ENCODE results near the gene MAPK8IP3.

MAPK8IP3 gene

DNA sequence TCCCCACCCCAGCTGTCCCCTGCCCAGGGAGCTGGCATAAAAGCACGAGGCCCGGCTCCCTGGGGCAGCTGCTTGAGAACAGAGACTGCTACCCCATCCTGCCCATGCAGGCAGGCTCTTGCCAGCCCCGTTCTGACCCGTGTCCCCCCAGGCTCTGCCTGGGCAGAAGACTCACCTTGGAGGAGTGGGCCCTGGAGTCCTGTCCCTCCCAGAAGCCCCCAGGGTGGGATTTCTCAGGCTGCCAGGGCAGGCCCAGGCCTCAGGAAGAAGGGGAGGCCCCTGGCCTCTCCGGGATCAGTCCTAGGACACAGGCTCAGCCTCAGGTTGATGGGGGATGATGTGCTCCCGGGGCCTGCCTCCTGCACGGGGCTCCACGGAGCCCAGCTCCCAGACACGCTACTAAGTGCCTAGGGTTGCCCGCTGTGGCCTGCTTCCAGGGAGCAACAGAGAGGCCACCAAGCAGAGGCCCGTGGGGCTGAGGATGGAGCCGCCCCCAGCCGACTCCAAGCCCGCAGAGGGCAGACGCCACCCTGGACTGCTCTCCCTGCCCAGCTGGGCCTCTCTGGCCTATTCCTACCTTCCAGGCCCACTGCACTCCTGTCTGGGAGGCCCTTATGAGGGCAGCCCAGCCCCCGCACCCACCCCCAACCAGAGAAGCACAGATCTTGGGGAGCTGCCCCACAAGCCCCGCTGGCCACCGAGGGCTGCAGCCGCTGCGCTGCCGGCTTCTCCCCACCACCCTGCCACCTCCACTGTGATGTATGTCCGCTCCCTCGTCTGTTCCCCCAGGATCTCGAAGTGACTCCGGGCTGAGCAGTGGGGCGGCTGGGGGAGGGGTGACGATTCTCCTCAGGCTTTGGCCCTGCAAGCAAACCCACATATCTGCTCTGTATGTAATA, 63.7 kb downstream of the MAPK8IP3 start:
- H3K9me3 ChIP-seq (ENCODE audit: control insufficient read depth, low read length): no peaks in the 10 kb centered on the region
- H4K8ac ChIP-seq (ENCODE audit: low read length): no peak overlapping the region
- peaks cover 40 to 63% of the 10 kb centered on the region in 2 experiments for H3K36me3 ChIP-seq (ENCODE audit: control insufficient read depth in 1 of 2, insufficient read depth in 2 of 2, low read depth in 1 of 2, low read length in 2 of 2)
- no peak for DNase-seq
- no peak overlapping the region for H3K4ac ChIP-seq (ENCODE audit: low read depth in 1 of 2, low read length in 2 of 2)
- no peak overlapping the region for H2BK12ac ChIP-seq (ENCODE audit: low read length in 2 of 2)
- H3K79me1 ChIP-seq (replicated peaks; ENCODE audit: low read length, poor library complexity, severe bottlenecking): peaks cover 13% of the 10 kb centered on the region
- no peak overlapping the region for H3K18ac ChIP-seq (ENCODE audit: low read depth in 1 of 2, low read length in 2 of 2)
- peaks cover 33% of the 10 kb centered on the region for H3K4me1 ChIP-seq (ENCODE audit: control insufficient read depth, insufficient read depth, low read depth, low read length)
- no peak overlapping the region for H2AK5ac ChIP-seq (ENCODE audit: low read length, severe bottlenecking)
- no peak overlapping the region for H2BK120ac ChIP-seq (ENCODE audit: low read depth, low read length)
- H2BK15ac ChIP-seq (ENCODE audit: low read depth, poor library complexity, severe bottlenecking): no peak overlapping the region
- H3K9ac ChIP-seq (ENCODE audit: low read length): peak overlapping the region; percentile 76
- no peaks in the 10 kb centered on the region for H3K27me3 ChIP-seq (ENCODE audit: control insufficient read depth in 1 of 2, insufficient read depth in 1 of 2, low read length in 2 of 2)
- no peak overlapping the region for H3K4me2 ChIP-seq (ENCODE audit: low read length, poor library complexity, severe bottlenecking)
- H4K91ac ChIP-seq (ENCODE audit: low read length): no peak overlapping the region
- no peak overlapping the region for H2AFZ ChIP-seq (ENCODE audit: low read depth, low read length)
- no peak overlapping the region for H3K14ac ChIP-seq (ENCODE audit: low read length in 2 of 2)
- H3K27ac ChIP-seq (ENCODE audit: low read length, poor library complexity, severe bottlenecking): peak overlapping the region; percentile 6
- WGBS: 89% methylated on average over 27 of the region's 27 CpGs
- H2BK5ac ChIP-seq (ENCODE audit: low read depth, low read length, poor library complexity, severe bottlenecking): no peak overlapping the region
- H3K23ac ChIP-seq (ENCODE audit: low read length in 2 of 2): no peak overlapping the region
- H3K4me3 ChIP-seq (ENCODE audit: insufficient read depth in 1 of 2, low read depth in 1 of 2, low read length in 2 of 2): peak overlapping the region in 1 of 2 experiments; percentile 87

DNA sequence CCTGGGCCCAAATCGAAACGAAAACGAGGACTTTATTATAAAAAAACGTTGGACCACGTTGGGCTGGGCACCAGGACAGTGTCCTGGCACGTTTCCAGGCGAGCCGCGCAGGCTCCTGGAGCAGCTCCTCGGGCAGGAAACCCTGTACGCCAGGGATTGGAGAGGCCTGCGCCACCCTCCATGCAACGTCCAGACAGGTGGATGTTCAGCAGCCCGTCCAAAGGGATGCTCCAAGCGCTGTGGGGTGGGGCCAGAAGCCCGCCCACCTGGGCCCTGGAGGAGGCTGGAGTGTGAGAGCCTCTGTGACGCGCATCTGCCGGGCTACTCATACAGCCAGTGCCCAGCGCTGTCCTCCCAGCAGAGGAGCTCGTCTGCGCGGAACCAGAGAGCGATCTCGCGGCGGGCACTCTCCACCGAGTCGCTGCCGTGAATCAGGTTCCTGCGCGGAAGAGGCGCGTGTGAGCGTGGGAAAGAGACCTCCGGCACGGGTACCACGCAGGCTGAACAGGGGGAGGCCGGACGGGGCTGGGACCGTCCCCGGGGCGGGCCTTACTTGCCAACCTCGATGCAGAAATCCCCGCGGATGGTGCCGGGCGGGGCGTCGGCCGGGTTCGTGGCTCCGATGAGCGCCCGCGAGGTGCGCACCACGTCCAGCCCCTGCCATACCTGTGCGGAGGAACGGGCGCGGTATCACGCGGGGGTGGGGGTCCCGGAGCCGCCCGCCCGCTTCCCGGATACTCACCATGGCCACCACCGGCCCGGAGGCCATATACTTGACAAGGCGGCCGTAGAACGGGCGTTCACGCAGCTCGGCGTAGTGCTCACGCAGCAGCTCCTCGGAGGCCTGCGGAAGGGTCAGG, 64.6 kb downstream of the MAPK8IP3 start:
- peak overlapping the region; percentile 3 for H2AFZ ChIP-seq (ENCODE audit: low read depth, low read length)
- H3K9me3 ChIP-seq (ENCODE audit: control insufficient read depth, low read length): no peaks in the 10 kb centered on the region
- peak; percentile 64 for DNase-seq
- H2BK12ac ChIP-seq (ENCODE audit: low read length in 2 of 2): peak overlapping the region in 1 of 2 experiments; percentile 4
- peak overlapping the region; percentile 87 to 92 for H3K4me3 ChIP-seq (ENCODE audit: insufficient read depth in 1 of 2, low read depth in 1 of 2, low read length in 2 of 2)
- no peak overlapping the region for H2AK5ac ChIP-seq (ENCODE audit: low read length, severe bottlenecking)
- H3K4me1 ChIP-seq (ENCODE audit: control insufficient read depth, insufficient read depth, low read depth, low read length): peaks cover 41% of the 10 kb centered on the region
- peak overlapping the region; percentile 48 for H2BK15ac ChIP-seq (ENCODE audit: low read depth, poor library complexity, severe bottlenecking)
- H2BK120ac ChIP-seq (ENCODE audit: low read depth, low read length): peak overlapping the region; percentile 11
- H3K27me3 ChIP-seq (ENCODE audit: control insufficient read depth in 1 of 2, insufficient read depth in 1 of 2, low read length in 2 of 2): no peaks in the 10 kb centered on the region
- H3K79me1 ChIP-seq (replicated peaks; ENCODE audit: low read length, poor library complexity, severe bottlenecking): peaks cover 17% of the 10 kb centered on the region
- peak overlapping the region; percentile 77 for H3K4me2 ChIP-seq (ENCODE audit: low read length, poor library complexity, severe bottlenecking)
- H3K27ac ChIP-seq (ENCODE audit: low read length, poor library complexity, severe bottlenecking): no peak overlapping the region
- H4K8ac ChIP-seq (ENCODE audit: low read length): peak overlapping the region; percentile 47
- H3K9ac ChIP-seq (ENCODE audit: low read length): peak overlapping the region; percentile 76
- 32% methylated on average over 59 of the region's 81 CpGs for WGBS
- H4K91ac ChIP-seq (ENCODE audit: low read length): no peak overlapping the region
- H3K36me3 ChIP-seq (ENCODE audit: control insufficient read depth in 1 of 2, insufficient read depth in 2 of 2, low read depth in 1 of 2, low read length in 2 of 2): peaks cover 37 to 63% of the 10 kb centered on the region in 2 experiments
- H3K23ac ChIP-seq (ENCODE audit: low read length in 2 of 2): no peak overlapping the region
- peak overlapping the region in 1 of 2 experiments; percentile 26 for H3K14ac ChIP-seq (ENCODE audit: low read length in 2 of 2)
- peak overlapping the region; percentile 30 to 61 for H3K18ac ChIP-seq (ENCODE audit: low read depth in 1 of 2, low read length in 2 of 2)
- H2BK5ac ChIP-seq (ENCODE audit: low read depth, low read length, poor library complexity, severe bottlenecking): no peak overlapping the region
- peak overlapping the region; percentile 9 to 62 for H3K4ac ChIP-seq (ENCODE audit: low read depth in 1 of 2, low read length in 2 of 2)

DNA sequence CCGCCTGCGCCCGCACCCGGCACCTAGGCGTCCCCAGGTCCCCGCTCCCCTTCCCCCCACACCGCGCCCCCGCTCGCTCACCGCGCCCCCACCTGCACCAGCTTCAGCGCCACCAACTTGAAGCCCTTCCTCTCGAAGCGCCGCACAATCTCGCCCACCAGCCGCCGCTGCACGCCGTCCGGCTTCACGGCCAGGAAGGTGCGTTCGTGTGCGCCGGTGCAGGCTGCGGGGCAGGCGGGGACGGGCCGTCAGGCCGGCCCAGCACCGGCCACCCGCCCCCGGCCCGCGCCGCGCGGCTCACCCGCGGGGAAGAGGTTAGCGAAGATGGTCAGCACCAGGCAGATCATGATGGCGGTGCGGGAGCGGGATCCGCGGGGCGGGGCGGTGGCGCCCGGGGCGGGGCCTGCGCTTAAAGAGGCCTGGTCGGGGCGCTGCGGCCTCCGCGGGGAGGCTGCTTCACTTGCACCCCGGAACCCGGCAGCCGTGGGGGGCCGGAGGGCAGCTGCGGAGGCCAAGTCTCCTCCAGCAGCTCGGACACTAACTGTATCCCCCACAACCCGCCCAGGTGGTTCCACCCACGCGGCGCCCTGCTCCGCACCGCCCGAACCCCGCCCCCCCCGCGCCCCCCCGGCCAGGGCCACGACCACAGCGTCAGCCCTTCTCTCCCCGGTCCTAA, 65.3 kb downstream of the MAPK8IP3 start, which contains the start of gene NME3:
Gene NME3 (minus strand): TSS at position 356 of the 676 bp plus-strand sequence. CDS start 9 bp downstream, at position 347.
- Histone ChIP-seq H2AFZ (ENCODE audit: low read depth, low read length) (peak within 1 kb of the TSS; percentile 62), H2BK120ac (ENCODE audit: low read depth, low read length) (peak within 1 kb of the TSS; percentile 11), H3K36me3 (ENCODE audit: control insufficient read depth in 1 of 2, insufficient read depth in 2 of 2, low read depth in 1 of 2, low read length in 2 of 2) (peaks cover 37 to 63% of the 10 kb centered on the region in 2 experiments), H3K4ac (ENCODE audit: low read depth in 1 of 2, low read length in 2 of 2) (peak within 1 kb of the TSS; percentile 67 to 87), H3K4me2 (ENCODE audit: low read length, poor library complexity, severe bottlenecking) (peak within 1 kb of the TSS; percentile 77), H3K27me3 (ENCODE audit: control insufficient read depth in 1 of 2, insufficient read depth in 1 of 2, low read length in 2 of 2) (no peaks in the 10 kb centered on the region), H3K9ac (ENCODE audit: low read length) (peak within 1 kb of the TSS; percentile 87), H3K14ac (ENCODE audit: low read length in 2 of 2) (peak within 1 kb of the TSS in 1 of 2 experiments; percentile 92), H3K4me1 (ENCODE audit: control insufficient read depth, insufficient read depth, low read depth, low read length) (peaks cover 45% of the 10 kb centered on the region), H4K91ac (ENCODE audit: low read length) (peak within 1 kb of the TSS; percentile 46), H2AK5ac (ENCODE audit: low read length, severe bottlenecking) (no peak within 1 kb of the TSS), H3K23ac (ENCODE audit: low read length in 2 of 2) (peak within 1 kb of the TSS in 1 of 2 experiments; percentile 70), H2BK5ac (ENCODE audit: low read depth, low read length, poor library complexity, severe bottlenecking) (no peak within 1 kb of the TSS), H3K4me3 (ENCODE audit: insufficient read depth in 1 of 2, low read depth in 1 of 2, low read length in 2 of 2) (peak within 1 kb of the TSS; percentile 87 to 92), H4K8ac (ENCODE audit: low read length) (peak within 1 kb of the TSS; percentile 47), H3K9me3 (ENCODE audit: control insufficient read depth, low read length) (no peaks in the 10 kb centered on the region), H2BK15ac (ENCODE audit: low read depth, poor library complexity, severe bottlenecking) (peak within 1 kb of the TSS; percentile 64), H3K18ac (ENCODE audit: low read depth in 1 of 2, low read length in 2 of 2) (peak within 1 kb of the TSS; percentile 30 to 89), H3K79me1 (replicated peaks; ENCODE audit: low read length, poor library complexity, severe bottlenecking) (peaks cover 24% of the 10 kb centered on the region), H2BK12ac (ENCODE audit: low read length in 2 of 2) (peak within 1 kb of the TSS in 1 of 2 experiments; percentile 49), H3K27ac (ENCODE audit: low read length, poor library complexity, severe bottlenecking) (peak within 1 kb of the TSS; percentile 64)
- peak; percentile 75 for DNase-seq
- WGBS: 2% methylated on average over 47 of the region's 79 CpGs

Measured in mesenchymal stem cell (in vitro differentiated cells and primary cell).